ENCODE results near the gene ARID4B.
"Not testable (repeated sequence)": the region's sequence is repeated elsewhere in the genome, so short reads cannot be mapped to it uniquely, and the experiment has no call there.

DNA sequence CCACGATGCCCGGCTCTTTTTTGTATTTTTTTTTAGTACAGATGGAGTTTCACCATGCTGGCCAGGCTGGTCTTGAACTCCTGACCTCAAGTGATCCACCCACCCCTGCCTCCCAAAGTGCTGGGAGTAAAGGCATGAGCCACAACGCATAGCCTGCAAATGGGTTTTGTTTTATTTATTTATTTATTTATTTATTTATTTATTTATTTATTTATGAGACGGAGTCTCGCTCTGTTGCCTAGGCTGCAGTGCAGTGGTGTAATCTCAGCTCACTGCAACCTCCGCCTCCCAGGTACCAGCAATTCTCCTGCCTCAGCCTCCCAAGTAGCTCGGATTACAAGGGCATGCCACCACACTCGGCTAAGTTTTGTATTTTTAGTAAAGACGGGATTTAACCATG, 36.2 kb upstream of the ARID4B start:
- not testable (repeated sequence) for TF ChIP-seq POLR2AphosphoS5 (IDR thresholded peaks at IDR 0.05; ENCODE audit: low read depth); GABPA (IDR thresholded peaks at IDR 0.05; ENCODE audit: low read depth); SPI1 (IDR thresholded peaks at IDR 0.05; ENCODE audit: borderline replicate concordance, low read depth)
- TF ChIP-seq, protein P1, sequence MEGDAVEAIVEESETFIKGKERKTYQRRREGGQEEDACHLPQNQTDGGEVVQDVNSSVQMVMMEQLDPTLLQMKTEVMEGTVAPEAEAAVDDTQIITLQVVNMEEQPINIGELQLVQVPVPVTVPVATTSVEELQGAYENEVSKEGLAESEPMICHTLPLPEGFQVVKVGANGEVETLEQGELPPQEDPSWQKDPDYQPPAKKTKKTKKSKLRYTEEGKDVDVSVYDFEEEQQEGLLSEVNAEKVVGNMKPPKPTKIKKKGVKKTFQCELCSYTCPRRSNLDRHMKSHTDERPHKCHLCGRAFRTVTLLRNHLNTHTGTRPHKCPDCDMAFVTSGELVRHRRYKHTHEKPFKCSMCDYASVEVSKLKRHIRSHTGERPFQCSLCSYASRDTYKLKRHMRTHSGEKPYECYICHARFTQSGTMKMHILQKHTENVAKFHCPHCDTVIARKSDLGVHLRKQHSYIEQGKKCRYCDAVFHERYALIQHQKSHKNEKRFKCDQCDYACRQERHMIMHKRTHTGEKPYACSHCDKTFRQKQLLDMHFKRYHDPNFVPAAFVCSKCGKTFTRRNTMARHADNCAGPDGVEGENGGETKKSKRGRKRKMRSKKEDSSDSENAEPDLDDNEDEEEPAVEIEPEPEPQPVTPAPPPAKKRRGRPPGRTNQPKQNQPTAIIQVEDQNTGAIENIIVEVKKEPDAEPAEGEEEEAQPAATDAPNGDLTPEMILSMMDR (IDR thresholded peaks at IDR 0.05; ENCODE audit: insufficient read depth, low read length): not testable (repeated sequence)
- TF ChIP-seq, protein P2, sequence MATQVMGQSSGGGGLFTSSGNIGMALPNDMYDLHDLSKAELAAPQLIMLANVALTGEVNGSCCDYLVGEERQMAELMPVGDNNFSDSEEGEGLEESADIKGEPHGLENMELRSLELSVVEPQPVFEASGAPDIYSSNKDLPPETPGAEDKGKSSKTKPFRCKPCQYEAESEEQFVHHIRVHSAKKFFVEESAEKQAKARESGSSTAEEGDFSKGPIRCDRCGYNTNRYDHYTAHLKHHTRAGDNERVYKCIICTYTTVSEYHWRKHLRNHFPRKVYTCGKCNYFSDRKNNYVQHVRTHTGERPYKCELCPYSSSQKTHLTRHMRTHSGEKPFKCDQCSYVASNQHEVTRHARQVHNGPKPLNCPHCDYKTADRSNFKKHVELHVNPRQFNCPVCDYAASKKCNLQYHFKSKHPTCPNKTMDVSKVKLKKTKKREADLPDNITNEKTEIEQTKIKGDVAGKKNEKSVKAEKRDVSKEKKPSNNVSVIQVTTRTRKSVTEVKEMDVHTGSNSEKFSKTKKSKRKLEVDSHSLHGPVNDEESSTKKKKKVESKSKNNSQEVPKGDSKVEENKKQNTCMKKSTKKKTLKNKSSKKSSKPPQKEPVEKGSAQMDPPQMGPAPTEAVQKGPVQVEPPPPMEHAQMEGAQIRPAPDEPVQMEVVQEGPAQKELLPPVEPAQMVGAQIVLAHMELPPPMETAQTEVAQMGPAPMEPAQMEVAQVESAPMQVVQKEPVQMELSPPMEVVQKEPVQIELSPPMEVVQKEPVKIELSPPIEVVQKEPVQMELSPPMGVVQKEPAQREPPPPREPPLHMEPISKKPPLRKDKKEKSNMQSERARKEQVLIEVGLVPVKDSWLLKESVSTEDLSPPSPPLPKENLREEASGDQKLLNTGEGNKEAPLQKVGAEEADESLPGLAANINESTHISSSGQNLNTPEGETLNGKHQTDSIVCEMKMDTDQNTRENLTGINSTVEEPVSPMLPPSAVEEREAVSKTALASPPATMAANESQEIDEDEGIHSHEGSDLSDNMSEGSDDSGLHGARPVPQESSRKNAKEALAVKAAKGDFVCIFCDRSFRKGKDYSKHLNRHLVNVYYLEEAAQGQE (IDR thresholded peaks at IDR 0.05; ENCODE audit: insufficient replicate concordance, low read depth): not testable (repeated sequence)
